HG02840 (cell line): ENCODE results near the gene LNP1.
"Not testable (repeated sequence)": the region's sequence is repeated elsewhere in the genome, so short reads cannot be mapped to it uniquely, and the experiment has no call there.

ENCODE experiments used
- ATAC-seq: cut with Tn5 transposase; IDR thresholded peaks from one replicate; pipeline ENCODE4 v1.9.1; 2021; ENCODE audit warnings: mild to moderate bottlenecking, moderate library complexity, moderate number of reproducible peaks; ENCODE audit not compliant: unreplicated experiment, low FRiP score

LNP1 gene

GRCh38 chr3:100468676-100469075, 67.3 kb downstream of the LNP1 start:
- no peak for ATAC-seq

DNA sequence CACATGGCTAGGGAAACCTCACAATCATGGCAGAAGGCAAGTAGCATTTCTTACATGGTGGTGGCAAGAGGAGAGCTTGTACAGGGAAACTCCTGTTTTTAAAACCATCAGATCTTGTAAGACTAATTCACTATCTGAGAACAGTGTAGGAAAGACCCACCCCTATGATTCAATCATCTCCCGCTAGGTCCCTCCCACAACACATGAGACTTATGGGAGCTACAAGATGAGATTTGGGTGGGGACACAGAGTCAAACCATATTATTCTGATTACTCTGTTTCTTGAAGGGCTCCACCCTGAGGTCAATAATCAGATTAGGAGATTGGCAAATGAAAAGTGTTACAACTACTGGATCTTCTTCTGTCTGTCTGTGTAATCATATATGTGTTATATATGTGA, 69.6 kb downstream of the LNP1 start:
- no peak for ATAC-seq

- no peak for ATAC-seq
Measured at GRCh38 chr3:100471444-100471843, 70.1 kb downstream of the LNP1 start.

- not testable (repeated sequence) for ATAC-seq
Measured at GRCh38 chr3:100477851-100478360, 76.6 kb downstream of the LNP1 start.

DNA sequence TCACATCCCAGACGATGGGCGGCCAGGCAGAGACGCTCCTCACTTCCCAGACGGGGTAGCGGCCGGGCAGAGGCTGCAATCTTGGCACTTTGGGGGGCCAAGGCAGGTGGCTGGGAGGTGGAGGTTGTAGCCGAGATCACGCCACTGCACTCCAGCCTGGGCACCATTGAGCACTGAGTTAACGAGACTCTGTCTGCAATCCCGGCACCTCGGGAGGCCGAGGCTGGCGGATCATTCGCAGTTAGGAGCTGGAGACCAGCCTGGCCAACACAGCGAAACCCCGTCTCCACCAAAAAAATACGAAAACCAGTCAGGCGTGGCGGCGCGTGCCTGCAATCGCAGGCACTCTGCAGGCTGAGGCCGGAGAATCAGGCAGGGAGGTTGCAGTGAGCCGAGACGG, 77.2 kb downstream of the LNP1 start:
- ATAC-seq = not testable (repeated sequence)

- no peak for ATAC-seq
Measured at GRCh38 chr3:100480081-100480480, 78.7 kb downstream of the LNP1 start.

- no peak for ATAC-seq
Measured at GRCh38 chr3:100482176-100482575, 80.8 kb downstream of the LNP1 start.

- no peak for ATAC-seq
Measured at GRCh38 chr3:100483529-100483928, 82.2 kb downstream of the LNP1 start.

- no peak for ATAC-seq
Measured at GRCh38 chr3:100486808-100487207, 85.5 kb downstream of the LNP1 start.

GRCh38 chr3:100489118-100489517, 87.8 kb downstream of the LNP1 start:
- no peak for ATAC-seq

GRCh38 chr3:100492059-100493006, 91.0 kb downstream of the LNP1 start, which contains the start of gene TMEM45A:
TSS of gene TMEM45A (plus strand) at chr3:100492619. CDS start at chr3:100555212, 62,593 bp downstream.
- peak; percentile 100 for ATAC-seq

GRCh38 chr3:100496711-100497261, 95.4 kb downstream of the LNP1 start:
- ATAC-seq = no peak

GRCh38 chr3:100499651-100500050, 98.3 kb downstream of the LNP1 start:
- ATAC-seq = no peak

GRCh38 chr3:100500320-100500880, 99.1 kb downstream of the LNP1 start:
- no peak for ATAC-seq

DNA sequence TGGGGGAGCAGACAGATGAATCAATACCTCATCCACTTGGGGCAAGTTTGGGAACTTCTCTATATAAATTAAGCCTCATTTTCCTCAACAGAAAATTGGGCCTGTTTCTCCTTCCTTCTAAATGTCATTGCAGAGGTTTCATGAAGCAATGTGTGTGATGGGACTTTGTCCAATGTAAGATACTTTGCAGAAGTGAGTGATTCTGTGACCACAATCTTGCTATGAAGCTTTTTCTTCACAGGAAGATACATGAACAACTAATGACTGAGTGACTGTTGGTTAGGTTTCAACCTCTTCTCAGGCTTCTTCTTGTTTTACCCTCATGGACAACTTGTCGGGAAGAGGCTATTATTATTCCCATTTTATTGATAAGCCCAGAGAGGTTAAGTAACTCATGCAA, 102.1 kb downstream of the LNP1 start:
- ATAC-seq = no peak
